Measurements from ENCODE around the gene GSTM1.
A peak's percentile ranks its signal among the peaks of the same experiment; 100 is the strongest.

Gene GSTM1

GRCh38 chr1:109732390-109732881 lies 44.8 kb downstream of the GSTM1 start:
- DNase-seq, result no peak

GRCh38 chr1:109733236-109733870 lies 45.7 kb downstream of the GSTM1 start:
- no peak for DNase-seq

GRCh38 chr1:109739738-109740614 lies 52.4 kb downstream of the GSTM1 start:
- peak; percentile 76 for DNase-seq

- DNase-seq, result no peak
Observed at GRCh38 chr1:109740615-109741373, 53.2 kb downstream of the GSTM1 start, which contains the start of gene GSTM3. Gene GSTM3 (minus strand): TSS chr1:109741038. CDS start chr1:109740287, 751 bp downstream.
